ENCODE results near the gene PPP3R1.

DNA sequence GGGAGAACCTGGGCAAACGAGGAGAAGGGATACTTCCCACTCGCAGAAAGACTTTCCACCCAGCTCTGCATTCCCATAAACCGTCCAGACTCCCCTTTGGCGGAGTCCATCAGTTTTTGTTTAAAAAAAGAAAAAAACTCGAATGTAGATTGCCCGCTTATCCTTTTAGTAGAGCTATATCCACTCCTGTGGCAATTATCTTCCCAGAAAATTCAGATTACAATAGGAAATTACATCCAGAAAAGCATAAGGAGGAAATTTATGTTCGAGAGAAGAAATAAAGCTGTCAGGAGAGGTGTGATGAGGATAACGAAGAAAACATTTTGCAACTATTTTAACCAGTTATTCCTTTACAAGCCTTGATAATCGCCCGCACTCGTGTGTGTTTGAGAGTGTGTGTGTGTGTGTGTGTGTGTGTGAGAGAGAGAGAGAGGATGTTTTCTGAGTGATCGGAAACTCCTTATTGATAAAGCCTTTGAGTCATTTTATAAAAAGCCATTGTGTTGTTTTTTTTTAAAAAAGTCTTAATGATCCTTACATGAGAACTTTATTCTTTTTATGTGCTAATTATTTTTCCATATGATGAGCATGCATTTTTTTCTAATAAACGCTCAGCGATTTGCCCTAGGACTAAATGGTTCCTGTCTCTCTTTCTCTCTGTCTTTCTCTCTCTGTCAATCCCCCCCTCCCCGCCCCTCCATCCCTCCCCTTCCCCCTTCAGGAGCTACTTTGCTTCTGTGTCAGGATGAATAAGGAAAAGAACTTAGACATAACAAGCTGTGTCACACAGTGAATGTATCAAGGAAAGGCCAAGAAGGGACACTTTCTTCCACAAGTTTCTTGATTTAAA lies 1.1 kb upstream of the PPP3R1 start:
- TF ChIP-seq, protein P1, sequence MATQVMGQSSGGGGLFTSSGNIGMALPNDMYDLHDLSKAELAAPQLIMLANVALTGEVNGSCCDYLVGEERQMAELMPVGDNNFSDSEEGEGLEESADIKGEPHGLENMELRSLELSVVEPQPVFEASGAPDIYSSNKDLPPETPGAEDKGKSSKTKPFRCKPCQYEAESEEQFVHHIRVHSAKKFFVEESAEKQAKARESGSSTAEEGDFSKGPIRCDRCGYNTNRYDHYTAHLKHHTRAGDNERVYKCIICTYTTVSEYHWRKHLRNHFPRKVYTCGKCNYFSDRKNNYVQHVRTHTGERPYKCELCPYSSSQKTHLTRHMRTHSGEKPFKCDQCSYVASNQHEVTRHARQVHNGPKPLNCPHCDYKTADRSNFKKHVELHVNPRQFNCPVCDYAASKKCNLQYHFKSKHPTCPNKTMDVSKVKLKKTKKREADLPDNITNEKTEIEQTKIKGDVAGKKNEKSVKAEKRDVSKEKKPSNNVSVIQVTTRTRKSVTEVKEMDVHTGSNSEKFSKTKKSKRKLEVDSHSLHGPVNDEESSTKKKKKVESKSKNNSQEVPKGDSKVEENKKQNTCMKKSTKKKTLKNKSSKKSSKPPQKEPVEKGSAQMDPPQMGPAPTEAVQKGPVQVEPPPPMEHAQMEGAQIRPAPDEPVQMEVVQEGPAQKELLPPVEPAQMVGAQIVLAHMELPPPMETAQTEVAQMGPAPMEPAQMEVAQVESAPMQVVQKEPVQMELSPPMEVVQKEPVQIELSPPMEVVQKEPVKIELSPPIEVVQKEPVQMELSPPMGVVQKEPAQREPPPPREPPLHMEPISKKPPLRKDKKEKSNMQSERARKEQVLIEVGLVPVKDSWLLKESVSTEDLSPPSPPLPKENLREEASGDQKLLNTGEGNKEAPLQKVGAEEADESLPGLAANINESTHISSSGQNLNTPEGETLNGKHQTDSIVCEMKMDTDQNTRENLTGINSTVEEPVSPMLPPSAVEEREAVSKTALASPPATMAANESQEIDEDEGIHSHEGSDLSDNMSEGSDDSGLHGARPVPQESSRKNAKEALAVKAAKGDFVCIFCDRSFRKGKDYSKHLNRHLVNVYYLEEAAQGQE (IDR thresholded peaks at IDR 0.05; ENCODE audit: insufficient read depth in 1 of 2, low read depth in 2 of 2, low read length in 2 of 2), result no peak
- TF ChIP-seq TAF1 (IDR thresholded peaks at IDR 0.05; ENCODE audit: borderline replicate concordance, insufficient read depth, low read length), result no peak

Measured in PFSK-1 (cell line).